ENCODE results near the gene CHEK2. TPM values are rescaled to one million over a fixed set of nuclear protein-coding genes. Genes with fewer than 3 reads are reported as not detected.

CHEK2 gene
- total RNA-seq, result 10.6 TPM

- Histone ChIP-seq H3K4me3 (peak within 1 kb of the TSS; percentile 85 to 99), H3K9me3 (no peaks in the 10 kb centered on the region), H3K4me1 (peaks cover 16% of the 10 kb centered on the region), H3K27ac (peak within 1 kb of the TSS; percentile 99), H3K36me3 (peaks cover 0 to 26% of the 10 kb centered on the region in 2 donors), H3K27me3 (no peaks in the 10 kb centered on the region)
- peak in 1 of 2 donors; percentile 32 for TF ChIP-seq POLR2A (IDR thresholded peaks at IDR 0.05)
- TF ChIP-seq POLR2AphosphoS5 (IDR thresholded peaks at IDR 0.05; ENCODE audit: insufficient read depth in 1 of 2, low read depth in 1 of 2), result peak; percentile 93 to 98
- no peak for TF ChIP-seq CTCF (IDR thresholded peaks at IDR 0.05)
- intact Hi-C loops (cut with DNase I), result no loop called here
- DNase-seq (ENCODE audit: extremely low spot score in 2 of 2), result peak; percentile 98 to 99
Observed at GRCh38 chr22:28741785-28742561, at the start of gene CHEK2, which contains the start of gene HSCB. Gene CHEK2 (minus strand): TSS chr22:28741820. CDS start chr22:28734721, 7,099 bp downstream. Gene HSCB (plus strand): TSS chr22:28742039. CDS start chr22:28742096, 57 bp downstream.

DNA sequence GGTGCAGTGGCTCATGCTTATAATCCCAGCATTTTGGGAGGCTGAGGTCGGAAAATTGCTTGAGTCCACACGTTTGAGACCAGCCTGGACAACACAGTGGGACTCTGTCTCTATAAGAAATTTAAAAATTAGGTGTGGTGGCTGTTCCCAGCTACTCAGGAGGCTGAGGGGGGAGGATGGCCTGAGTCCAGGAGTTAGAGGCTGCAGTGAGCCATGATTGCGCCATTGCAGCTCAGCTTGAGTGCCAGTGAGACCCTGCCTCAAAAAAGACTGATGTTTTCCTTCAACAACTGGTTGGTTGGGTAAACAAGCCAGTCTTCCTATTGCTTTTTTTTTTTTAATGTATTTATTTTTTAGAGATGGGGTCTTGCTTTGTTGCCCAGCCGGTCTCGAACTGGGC is 49.5 kb upstream of the CHEK2 start:
- no peak overlapping the region for H3K4me3 ChIP-seq
- no peaks in the 10 kb centered on the region for H3K27me3 ChIP-seq
- H3K27ac ChIP-seq, result no peak overlapping the region
- TF ChIP-seq CTCF (IDR thresholded peaks at IDR 0.05) (no peak), POLR2A (IDR thresholded peaks at IDR 0.05) (no peak)
- H3K36me3 ChIP-seq, result peaks cover 3 to 50% of the 10 kb centered on the region in 2 donors
- no peak for DNase-seq (ENCODE audit: extremely low spot score in 2 of 2)
- intact Hi-C loops (cut with DNase I), result no loop called here
- peaks cover 18% of the 10 kb centered on the region for H3K4me1 ChIP-seq
- no peaks in the 10 kb centered on the region for H3K9me3 ChIP-seq

- no peaks in the 10 kb centered on the region for H3K4me1 ChIP-seq
- no peaks in the 10 kb centered on the region for H3K9me3 ChIP-seq
- TF ChIP-seq POLR2AphosphoS5 (IDR thresholded peaks at IDR 0.05; ENCODE audit: insufficient read depth in 1 of 2, low read depth in 1 of 2), result no peak
- TF ChIP-seq CTCF (IDR thresholded peaks at IDR 0.05), result no peak
- TF ChIP-seq POLR2A (IDR thresholded peaks at IDR 0.05), result no peak
- intact Hi-C loops (cut with DNase I), result no loop called here
- no peak overlapping the region for H3K4me3 ChIP-seq
- H3K27ac ChIP-seq, result no peak overlapping the region
- no peaks in the 10 kb centered on the region for H3K27me3 ChIP-seq
- DNase-seq (ENCODE audit: extremely low spot score in 2 of 2), result no peak
- peaks cover 0 to 50% of the 10 kb centered on the region in 2 donors for H3K36me3 ChIP-seq
Observed at GRCh38 chr22:28788601-28789000, 47.0 kb upstream of the CHEK2 start.

GRCh38 chr22:28783786-28784671 is 42.4 kb upstream of the CHEK2 start:
- H3K9me3 ChIP-seq, result no peaks in the 10 kb centered on the region
- H3K36me3 ChIP-seq, result peaks cover 0 to 71% of the 10 kb centered on the region in 2 donors
- no peak for TF ChIP-seq POLR2A (IDR thresholded peaks at IDR 0.05)
- TF ChIP-seq CTCF (IDR thresholded peaks at IDR 0.05), result no peak
- no peak for TF ChIP-seq POLR2AphosphoS5 (IDR thresholded peaks at IDR 0.05; ENCODE audit: insufficient read depth in 1 of 2, low read depth in 1 of 2)
- intact Hi-C loops (cut with DNase I), result no loop called here
- H3K27ac ChIP-seq, result no peak overlapping the region
- H3K27me3 ChIP-seq, result no peaks in the 10 kb centered on the region
- no peak overlapping the region for H3K4me3 ChIP-seq
- no peak for DNase-seq (ENCODE audit: extremely low spot score in 2 of 2)
- peaks cover 6% of the 10 kb centered on the region for H3K4me1 ChIP-seq

All from vagina (tissue), 2 donors.